Endometrium (tissue), 2 donors: ENCODE measurements around the gene NAALADL2.
A peak's percentile ranks its signal among the peaks of the same experiment; 100 is the strongest.
"Not testable (repeated sequence)": the region's sequence is repeated elsewhere in the genome, so short reads cannot be mapped to it uniquely, and the experiment has no call there.

Source experiments
- FAIRE-seq: peaks from 2 replicates; lab custom pipeline; 2012; peaks lifted over from hg19 to GRCh38; lab: Jason Lieb, UNC
- donor health status: control.
- donor health status: control.

Gene NAALADL2

DNA sequence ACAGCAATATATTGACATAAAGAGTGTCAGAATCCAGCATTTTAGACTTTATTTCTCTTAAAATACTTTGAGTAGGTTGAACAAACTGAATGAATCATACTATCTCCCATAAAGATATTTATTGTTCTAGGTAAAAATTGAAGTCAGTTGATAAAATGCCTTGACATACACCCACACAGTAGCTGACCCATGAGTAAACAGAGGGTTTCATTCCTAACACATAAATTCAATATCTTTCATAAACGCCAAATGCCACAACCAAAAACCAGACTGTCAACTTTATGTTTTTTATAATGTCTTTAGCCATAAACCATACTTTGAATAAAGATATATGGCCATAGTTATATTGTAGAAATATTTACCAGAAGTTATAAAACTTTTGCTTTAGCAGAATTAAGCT lies 742.4 kb downstream of the NAALADL2 start:
- no peak for FAIRE-seq

DNA sequence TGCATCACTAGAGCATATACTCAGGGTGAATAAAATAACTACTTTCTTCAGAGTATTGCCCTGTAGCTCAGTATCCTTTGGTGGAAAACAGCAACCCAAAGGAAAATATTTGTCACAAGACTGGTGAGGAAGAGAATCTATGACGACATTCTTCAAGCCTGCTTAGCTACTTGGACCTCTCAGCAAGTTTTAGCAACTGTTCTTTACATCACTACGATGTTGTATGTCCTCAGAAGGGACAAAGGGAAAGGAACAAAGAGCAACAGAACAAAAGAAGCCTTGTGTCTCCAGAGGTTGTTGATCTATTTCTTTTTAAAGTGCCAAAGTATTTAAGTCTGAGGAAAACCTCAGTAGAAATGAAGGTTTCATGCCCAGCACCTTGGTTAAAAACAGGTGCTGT lies 746.7 kb downstream of the NAALADL2 start:
- FAIRE-seq: no peak

DNA sequence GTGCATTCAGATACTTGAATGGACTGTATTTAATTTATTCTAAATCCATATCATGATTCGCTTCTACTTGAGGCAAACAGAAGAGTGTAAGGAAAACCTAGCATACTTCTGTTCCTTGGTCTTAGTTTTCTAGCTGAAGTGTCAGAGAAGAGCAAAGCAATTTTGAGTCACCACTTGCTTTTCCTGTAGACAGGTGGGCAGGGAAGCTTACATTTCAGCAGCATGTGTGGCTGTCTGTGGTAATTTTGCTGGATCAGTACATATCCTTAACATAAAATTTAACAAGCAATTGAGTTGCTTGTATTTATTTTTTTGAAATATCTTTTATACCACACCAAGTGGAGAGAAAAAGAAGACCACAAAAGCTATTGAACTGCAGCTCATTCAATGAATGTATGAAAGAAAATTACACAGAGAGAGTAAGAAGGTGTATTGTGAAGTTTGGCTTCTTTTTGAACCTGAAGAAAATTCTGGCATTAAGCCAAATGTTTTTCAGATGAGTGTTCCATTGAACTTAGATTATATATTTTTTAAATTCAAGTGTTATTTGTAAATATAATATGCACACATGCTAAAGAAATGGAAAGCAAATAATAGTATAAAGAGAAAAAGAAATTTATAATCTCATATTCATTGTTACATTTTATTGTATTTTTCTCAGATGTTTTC lies 747.6 kb downstream of the NAALADL2 start:
- FAIRE-seq: no peak

DNA sequence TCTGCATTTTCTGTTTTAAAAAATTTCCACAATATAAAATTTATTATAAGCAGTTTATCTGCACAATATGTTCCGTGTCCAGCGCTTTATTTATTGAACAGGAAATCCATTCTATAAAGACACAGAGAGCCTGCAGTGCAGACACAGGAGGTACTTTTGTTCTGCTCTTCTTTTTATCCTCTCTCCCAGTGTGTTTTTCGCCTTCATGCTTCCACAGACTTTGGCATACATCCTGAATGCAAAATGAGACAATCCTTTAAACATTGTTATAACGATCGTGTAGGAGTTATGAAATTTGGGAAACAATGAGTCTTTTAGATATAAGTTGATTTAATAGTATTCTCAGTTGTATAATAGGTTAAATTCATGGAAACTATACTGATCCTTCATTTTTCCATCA lies 749.2 kb downstream of the NAALADL2 start:
- FAIRE-seq: no peak

DNA sequence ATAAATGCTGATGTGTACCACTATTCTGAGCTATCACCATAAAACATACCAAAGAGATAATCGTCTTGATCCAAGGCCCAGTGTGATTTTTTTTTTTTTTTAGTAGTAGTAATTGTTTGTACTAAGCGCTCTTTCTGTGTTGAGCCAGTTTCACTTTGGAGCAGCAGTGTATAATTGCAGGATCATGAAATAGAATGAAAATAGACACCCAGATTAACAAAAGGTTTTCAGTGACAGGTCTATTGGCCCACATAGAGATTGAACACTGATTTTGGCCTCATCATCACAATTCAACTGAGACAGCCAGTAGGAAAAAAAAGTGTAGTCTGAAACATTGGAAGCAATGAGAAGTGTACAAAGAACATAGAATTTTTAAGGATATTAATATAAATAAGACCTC lies 749.8 kb downstream of the NAALADL2 start:
- no peak for FAIRE-seq

DNA sequence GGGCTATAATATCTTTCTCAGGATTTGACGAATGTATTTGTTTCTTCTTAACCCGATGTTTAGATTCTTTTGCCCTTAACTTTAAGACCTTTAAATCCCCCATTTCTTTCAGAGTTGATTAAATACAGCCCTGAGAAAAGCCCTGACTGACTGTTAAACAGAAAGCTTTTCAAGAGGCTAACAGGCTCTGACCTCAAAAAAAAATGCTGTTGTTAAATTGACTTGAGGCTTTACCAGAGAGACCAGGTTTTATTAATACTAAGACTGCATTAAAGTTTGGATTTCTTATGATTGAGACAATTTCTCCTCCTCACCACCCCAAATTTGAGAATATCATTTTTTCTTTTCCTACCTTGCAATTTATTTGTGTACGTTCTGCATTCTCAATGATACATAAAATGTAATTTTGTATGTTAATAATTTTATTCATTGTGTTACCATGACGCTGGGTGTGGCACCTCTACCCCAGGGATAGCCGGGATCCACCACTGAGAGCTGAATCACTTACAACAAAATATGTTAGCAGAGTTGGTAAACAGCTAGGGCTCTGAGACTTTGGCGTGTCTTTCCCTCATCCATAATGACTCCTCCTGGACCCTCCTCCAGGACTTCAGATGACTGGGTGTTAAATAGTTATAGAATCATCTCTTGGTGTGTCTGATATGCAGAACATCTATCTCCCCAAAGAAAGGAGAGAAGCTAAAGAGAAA lies 753.5 kb downstream of the NAALADL2 start:
- no peak for FAIRE-seq

DNA sequence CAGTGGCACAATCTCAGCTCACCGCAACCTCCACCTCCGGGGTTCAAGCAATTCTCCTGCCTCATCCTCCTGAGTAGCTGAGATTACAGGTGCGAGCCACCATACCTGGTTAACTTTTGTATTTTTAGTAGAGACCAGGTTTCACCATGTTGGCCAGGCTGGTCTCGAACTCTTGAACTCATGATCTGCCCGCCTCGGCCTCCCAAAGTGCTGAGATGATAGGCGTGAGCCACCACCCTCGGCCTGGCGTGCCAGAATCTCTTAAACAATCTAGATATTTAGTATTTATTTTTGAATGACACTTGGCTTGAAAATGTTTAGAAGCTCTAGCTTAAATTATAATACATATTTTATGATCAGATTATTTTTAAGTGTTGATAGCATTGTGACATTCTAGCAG lies 755.0 kb downstream of the NAALADL2 start:
- FAIRE-seq: not testable (repeated sequence)

DNA sequence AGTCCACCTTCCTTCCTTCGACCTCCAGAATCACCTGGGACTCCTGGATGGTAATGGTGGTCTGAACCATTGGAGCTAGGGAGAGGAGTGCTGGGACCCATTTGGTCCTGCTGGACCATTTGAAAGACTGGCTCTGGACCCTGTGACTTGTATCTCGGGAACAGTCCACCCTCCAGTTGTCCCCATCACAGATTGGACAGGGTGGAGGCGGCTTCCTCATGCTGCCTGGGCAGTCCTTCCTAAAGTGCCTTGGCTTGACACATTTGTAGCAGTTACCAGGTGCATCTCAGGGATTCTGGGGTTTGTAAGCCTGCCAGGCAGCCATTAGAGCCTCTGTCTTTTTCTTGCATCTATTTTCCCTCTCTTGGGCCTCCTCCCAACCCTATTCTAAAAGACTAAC lies 758.1 kb downstream of the NAALADL2 start:
- no peak for FAIRE-seq

DNA sequence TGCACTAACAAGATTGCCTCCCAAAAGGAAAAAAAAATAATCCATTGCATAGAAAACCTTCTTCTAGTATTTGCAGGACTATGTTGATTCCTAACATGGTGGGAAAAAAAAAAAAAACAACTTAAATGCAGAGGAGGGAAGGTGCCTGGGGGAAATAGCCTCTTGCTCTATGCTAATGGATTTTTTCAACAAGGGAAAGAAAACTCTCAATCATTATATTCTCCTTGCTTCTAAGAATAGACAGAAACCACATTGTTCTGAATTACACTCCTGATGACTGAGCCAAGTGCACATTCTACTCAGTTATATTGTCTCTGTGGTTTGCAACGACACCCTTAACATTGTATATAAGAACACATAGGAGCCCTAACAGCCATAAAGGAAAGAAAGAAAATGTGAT lies 760.2 kb downstream of the NAALADL2 start:
- no peak for FAIRE-seq

DNA sequence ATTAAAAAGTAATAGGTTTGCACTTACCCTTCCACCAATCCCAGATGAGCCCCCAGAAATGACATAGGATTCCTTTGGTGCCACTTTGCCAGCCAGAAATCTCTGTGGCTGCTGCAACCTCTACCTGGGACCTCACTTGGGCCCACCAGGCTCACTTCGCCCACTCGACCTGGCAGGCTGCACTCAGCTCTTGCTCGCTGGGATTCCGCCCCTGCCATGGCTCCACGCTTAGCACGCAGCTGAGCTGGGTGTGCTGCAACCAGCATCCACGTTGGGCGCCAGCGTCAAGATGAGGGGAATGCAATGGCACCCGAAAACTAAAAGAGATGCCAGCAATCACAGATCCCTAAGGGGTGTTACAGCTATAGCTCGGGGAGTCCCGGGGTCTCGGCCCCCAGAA lies 761.0 kb downstream of the NAALADL2 start:
- FAIRE-seq: no peak

DNA sequence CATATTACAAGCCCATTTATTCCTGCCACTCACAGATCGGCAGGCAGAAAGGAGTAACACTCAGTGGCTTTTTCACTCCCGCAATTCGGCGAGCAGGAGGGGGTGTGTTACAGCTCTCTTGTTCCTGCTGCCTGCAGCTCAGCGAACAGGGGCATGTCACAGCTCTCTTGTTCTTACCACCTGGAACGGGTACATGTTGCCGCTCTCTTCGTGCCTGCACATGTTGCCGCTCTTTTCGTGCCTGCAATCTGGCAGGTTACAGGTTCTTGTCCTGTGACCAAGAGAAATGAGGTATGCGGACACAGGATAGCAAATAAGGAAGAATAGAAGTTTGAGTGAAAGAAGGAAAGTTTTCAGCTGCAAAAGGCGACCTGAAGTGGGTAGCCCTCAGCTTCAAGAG lies 761.4 kb downstream of the NAALADL2 start:
- no peak for FAIRE-seq

DNA sequence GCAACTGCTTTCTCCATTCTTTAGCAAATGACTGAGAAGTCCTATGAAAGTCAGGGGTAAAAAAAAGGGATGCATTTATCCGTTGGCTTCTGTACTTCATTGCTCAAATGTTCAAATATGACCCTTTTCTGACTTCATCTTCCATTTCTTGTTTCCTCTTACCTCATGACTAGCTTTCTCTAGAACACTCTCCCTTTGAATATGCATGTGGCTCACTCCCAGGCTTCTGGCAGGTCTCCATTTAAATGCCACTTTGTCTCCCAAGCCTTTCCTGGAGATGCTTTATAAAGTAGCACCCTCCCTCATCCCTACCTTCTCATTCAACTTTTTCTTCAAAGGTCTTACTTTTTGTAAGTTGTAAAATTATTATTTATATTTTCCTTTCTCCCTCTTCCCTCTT lies 781.8 kb downstream of the NAALADL2 start:
- FAIRE-seq: no peak

DNA sequence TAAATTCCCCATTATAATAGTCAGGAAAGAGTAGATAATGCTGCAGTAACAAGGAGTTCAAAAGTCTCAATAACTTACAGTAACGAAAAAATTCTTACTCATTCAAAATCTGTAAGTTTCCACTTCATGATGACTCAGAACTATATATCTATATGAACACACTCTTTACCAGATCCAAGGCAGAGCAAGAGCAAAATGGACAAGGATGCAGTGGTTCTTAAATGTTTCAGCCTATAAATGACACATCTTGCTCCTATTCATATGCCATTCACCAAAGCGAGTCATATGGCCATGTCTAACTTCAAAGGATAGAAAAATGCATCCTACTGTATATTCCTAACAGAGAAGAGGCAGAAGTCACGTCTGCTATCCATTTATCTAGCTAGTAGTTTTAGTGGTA lies 787.7 kb downstream of the NAALADL2 start:
- no peak for FAIRE-seq

DNA sequence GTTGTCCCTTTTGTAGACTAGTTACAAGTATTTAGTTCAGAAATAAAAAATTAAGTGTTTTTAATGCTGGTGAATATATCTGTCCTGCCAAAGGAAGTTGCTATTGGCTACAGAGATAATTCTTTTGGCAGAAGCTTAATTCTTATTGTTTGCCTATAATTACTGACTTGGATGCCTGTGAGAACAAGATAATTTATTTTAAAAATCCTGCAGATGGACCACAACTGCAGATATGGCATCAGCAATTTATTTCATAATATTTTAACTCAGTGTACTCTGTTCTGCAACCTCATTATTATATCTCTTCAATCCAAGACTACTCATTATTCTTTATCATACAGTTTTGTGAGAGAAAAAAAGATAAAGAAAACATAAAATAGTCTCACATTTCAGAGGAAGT lies 789.8 kb downstream of the NAALADL2 start:
- no peak for FAIRE-seq

DNA sequence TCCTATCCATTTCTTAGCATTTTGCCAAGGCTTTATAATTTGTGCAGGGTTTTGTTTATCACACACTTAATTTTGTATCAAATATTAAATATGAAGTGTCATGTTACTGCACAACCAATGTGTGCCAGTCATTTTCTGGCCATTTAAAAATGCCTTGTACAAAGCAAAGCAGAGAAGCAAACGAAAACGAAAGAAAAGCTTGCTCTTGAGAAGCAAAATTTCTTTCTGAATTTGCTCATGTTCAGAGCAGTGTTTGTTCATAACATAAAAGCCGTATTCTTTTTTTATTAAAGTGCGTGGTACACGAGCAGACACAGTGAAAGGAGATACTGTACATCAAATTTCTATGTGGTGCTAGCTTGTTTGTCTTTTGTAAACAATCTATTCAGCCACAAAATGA lies 792.6 kb downstream of the NAALADL2 start:
- FAIRE-seq: no peak

DNA sequence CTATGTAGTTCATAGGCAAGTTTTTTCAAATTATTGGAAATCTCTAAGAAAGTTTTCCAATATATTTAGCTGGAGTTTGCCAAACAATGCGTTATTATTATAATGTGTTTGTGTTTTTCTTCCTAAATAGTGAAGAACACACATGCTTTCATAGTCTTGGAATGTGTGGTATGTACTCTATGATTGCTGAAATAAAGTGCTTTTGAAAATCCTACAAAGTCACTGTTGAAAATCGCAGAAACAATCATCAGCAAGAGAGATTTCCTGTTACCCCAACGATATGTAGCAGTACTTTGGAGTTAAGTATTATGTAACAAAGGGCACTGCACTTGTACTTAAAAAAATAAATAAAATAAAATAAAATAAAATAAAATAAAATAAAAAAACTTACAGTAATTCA lies 796.2 kb downstream of the NAALADL2 start:
- FAIRE-seq: no peak

DNA sequence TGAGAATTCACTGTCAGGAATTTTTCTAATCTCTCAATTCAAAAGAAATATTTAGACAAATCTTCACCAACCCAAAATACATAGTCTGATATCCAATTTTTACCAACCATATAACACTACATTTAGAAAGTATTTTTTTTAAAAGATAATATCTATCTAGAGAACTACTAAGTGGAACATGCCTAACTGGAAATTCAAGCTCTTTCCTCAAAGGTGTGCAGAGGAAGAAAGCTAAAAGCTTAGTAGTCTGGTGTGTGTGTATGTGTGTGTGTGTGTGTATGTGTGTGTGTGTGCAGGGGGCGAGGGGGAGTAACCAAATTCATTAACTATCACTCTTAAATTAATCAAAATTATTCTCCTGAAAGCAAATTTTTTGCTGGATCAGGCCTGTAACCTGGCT lies 797.3 kb downstream of the NAALADL2 start:
- FAIRE-seq: no peak

DNA sequence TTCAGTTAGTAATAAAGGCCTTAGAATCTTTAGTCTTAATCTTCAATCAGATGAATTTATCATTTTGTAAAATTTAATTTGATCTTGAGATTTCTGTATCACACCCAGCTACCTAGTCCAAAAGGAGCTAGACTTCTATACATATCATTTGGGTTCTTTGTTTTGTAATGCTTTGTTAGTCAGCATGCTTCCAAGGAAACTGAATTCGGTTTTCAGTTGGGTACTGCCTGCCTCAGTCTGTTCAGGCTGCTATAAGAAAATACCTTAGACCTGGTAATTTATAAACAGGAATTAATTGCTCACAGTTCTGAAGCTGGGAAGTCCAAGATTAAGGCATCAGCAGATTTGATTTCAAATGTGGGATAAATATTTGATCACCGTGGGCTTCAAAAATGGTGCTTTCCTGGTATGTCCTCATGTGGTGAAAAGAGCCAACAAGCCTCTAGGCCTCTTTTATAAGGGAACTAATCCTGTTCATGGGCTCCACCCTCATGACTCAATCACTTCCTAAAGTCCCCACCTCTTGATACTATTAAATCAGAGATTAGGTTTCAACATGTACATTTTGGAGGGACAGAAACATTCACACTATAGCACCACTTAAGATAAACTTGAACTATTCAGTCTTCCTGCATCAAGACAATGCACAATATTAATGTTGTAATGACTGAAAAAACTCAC lies 800.7 kb downstream of the NAALADL2 start:
- no peak for FAIRE-seq

DNA sequence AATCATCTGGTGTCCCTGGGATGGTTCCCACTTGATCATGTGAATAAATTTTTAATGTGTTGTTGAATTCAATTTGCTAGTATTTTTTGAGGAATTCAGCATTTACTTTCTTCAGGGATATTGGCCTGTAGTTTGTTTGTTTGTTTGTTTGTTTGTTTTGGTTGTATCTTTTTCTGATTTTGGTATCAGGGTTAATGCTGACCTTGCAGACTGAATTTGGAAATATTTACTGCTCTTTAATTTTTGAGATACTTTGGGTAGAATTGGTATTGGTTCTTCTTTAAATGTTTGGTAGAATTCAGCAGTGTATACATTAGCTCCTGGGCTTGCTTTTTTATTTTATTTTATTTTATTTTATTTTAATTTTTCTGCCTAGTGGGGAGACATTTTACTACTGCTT lies 803.7 kb downstream of the NAALADL2 start:
- peak; percentile 4 for FAIRE-seq

DNA sequence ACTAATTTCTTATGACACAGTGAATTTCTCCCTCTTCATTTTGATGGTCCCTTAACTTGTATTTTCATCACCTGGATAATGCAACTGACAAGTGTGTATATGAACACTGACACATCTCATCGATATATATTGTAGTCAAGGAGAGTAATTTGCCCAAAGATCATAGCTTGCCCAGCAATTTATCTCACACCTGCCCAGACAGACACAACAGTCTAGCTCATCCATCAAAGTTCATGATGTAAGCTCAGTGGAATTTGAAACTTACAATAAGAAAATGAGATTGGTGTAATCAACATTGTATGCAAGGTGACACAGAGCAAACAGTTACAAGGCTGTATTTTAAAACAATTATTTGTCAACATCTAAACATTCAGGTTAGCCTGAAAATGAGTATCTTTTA lies 805.8 kb downstream of the NAALADL2 start:
- FAIRE-seq: no peak

DNA sequence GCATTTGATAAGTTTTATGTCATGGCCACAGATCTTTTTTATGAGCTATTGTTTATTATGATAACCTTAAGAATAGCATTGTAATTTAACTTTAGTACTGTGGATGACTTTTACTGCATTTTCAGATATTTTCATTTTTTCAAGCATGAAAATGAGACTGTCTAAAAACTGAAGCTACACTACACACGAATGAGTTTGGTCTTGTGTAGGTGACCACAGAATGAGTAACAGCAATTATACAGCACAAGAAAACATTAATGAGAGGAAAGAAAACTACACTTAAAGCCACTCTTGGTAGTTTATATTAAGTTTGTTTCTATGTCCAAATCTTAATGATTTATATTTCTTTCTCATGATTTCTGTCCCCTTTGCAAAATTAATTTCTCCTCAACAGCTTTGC lies 809.2 kb downstream of the NAALADL2 start:
- FAIRE-seq: peak; percentile 86

DNA sequence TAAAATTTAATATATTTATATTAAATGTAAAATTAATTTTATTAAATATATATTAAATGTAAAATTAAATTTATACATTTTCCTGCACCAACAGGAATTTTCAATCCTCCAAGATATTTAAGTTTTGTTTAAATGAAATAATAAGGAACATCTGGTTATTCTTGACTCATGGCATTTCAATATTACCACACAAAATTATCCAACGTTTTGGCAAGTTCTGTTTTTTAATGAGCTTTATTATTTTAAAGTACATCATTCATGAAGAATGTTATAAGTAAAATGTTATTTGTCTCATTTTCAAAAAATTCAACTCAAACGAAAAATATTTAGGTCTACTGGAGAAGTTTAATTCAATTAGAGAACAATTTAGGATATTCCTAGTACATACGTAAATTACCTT lies 811.4 kb downstream of the NAALADL2 start:
- FAIRE-seq: no peak

DNA sequence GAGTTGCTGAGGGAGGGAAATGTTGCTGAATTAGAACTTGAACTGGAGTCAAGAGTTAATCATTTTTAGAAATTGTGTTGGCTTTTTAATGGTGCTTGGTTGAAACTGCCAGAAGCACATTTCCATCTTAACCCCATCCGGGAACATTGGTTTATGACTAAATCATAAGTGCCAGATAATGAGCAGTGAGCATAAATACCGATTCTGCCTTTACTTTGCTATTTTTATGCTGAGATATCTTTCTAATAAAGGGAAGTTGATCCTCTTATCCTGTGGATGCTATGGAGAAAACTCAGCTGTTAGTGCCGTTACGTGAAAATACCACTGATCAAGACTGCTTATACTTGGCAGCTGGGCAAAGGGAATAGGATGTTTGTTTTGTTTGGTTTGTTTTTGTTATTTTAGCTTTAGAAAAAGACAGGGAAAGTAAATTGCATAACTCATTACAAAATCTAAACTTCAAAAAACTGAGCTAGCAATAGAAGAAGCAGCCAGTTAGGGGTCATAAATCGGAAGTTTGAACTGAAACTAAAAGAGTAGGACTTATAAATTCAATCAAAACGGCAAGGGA lies 813.1 kb downstream of the NAALADL2 start:
- peak; percentile 87 for FAIRE-seq
